Neural cell (in vitro differentiated cells): ENCODE measurements around the gene PTHLH. TPM values are rescaled to one million over a fixed set of nuclear protein-coding genes. Genes with fewer than 3 reads are reported as not detected.

Source experiments
- H2AFZ ChIP-seq: fragments of 200-600, 300-800 bp; sonication (generic), shearing (Covaris generic); 2 replicates; pipeline ENCODE4 v1.6.0; 2014; ENCODE audit warnings: low read depth, mild to moderate bottlenecking, antibody characterized with exemption, low read length, moderate library complexity
- H3F3A ChIP-seq: fragments of 200-600 bp; shearing (Covaris generic); 2 replicates; pipeline ENCODE4 v1.6.1; 2016; ENCODE audit warnings: mild to moderate bottlenecking, moderate library complexity, mixed read lengths, antibody characterized with exemption, low read length; ENCODE audit not compliant: insufficient read depth, poor library complexity, severe bottlenecking
- H3K27ac ChIP-seq: fragments of 200-600, 300-800 bp; sonication (generic), shearing (Covaris generic); 2 replicates; pipeline ENCODE4 v1.5.1; 2014; ENCODE audit warnings: mild to moderate bottlenecking, low read length, moderate library complexity
- H3K27me3 ChIP-seq: fragments of 300-800, 200-600 bp; sonication (generic), shearing (Covaris generic); 2 replicates; pipeline ENCODE4 v1.6.0; 2014; ENCODE audit warnings: mild to moderate bottlenecking, low read depth, low read length, moderate library complexity; ENCODE audit not compliant: insufficient read depth
- H3K36me3 ChIP-seq: fragments of 300-800, 200-600 bp; sonication (generic), shearing (Covaris generic); 2 replicates; pipeline ENCODE4 v1.5.1; 2014; ENCODE audit warnings: mild to moderate bottlenecking, antibody characterized with exemption, low read length, moderate library complexity; ENCODE audit not compliant: insufficient read depth
- H3K4me2 ChIP-seq: fragments of 300-800, 200-600 bp; sonication (generic), shearing (Covaris generic); 2 replicates; pipeline ENCODE4 v1.6.0; 2014; ENCODE audit warnings: mild to moderate bottlenecking, low read length
- H3K4me3 ChIP-seq: fragments of 300-800, 200-600 bp; sonication (generic), shearing (Covaris generic); 2 replicates; pipeline ENCODE4 v1.5.1; 2014; ENCODE audit warnings: mild to moderate bottlenecking, low read length, moderate library complexity
- H3K79me2 ChIP-seq: fragments of 200-600 bp; shearing (Covaris generic); replicated peaks from 2 replicates; pipeline ENCODE4 v1.6.0; 2014; ENCODE audit warnings: mild to moderate bottlenecking, low read length, moderate library complexity; ENCODE audit not compliant: insufficient read depth
- H3K9ac ChIP-seq: fragments of 300-800, 200-600 bp; sonication (generic), shearing (Covaris generic); 2 replicates; pipeline ENCODE4 v1.6.1; 2016; ENCODE audit warnings: mild to moderate bottlenecking, low read length, mixed read lengths
- H3K9me2 ChIP-seq: fragments of 200-600 bp; shearing (Covaris generic); 2 replicates; pipeline ENCODE4 v1.6.1; 2016; ENCODE audit warnings: mild to moderate bottlenecking, low read length, mixed read lengths; ENCODE audit not compliant: insufficient read depth
- H3K9me3 ChIP-seq: fragments of 200-600, 300-800 bp; sonication (generic), shearing (Covaris generic); 2 replicates; pipeline ENCODE4 v1.6.1; 2016; ENCODE audit warnings: mild to moderate bottlenecking, mixed run types, low read length, moderate library complexity, mixed read lengths
- H4K20me1 ChIP-seq: fragments of 200-600 bp; shearing (Covaris generic); 2 replicates; pipeline ENCODE4 v1.6.1; 2016; ENCODE audit warnings: mild to moderate bottlenecking, mixed run types; ENCODE audit not compliant: insufficient read depth
- CTCF ChIP-seq: fragments of 450-650 bp; IDR thresholded peaks from 2 replicates; pipeline ENCODE4 v1.5.1; 2014; ENCODE audit warnings: antibody characterized with exemption, mild to moderate bottlenecking, moderate library complexity; ENCODE audit not compliant: poor library complexity, severe bottlenecking
- EP300 ChIP-seq: fragments of 450-650 bp; conservative IDR thresholded peaks from 2 replicates; pipeline ENCODE4 v1.6.1; 2014; ENCODE audit warnings: antibody characterized with exemption, mild to moderate bottlenecking, moderate library complexity; ENCODE audit not compliant: poor library complexity, severe bottlenecking
- EZH2 ChIP-seq: fragments of 200-600, 300-800 bp; shearing (Covaris generic), sonication (generic); IDR thresholded peaks from 2 replicates; pipeline ENCODE4 v1.6.1; 2014; ENCODE audit warnings: antibody characterized with exemption, low read length, borderline replicate concordance, mild to moderate bottlenecking; ENCODE audit not compliant: insufficient read depth, poor library complexity, severe bottlenecking
- MXI1 ChIP-seq: fragments of 450-650 bp; conservative IDR thresholded peaks from 2 replicates; pipeline ENCODE4 v1.6.1; 2014; ENCODE audit warnings: antibody characterized with exemption, mild to moderate bottlenecking; ENCODE audit not compliant: poor library complexity, severe bottlenecking
- POLR2AphosphoS5 ChIP-seq: IDR thresholded peaks from 2 replicates; pipeline ENCODE4 v1.6.1; 2012
- RAD21 ChIP-seq: fragments of 450-650 bp; conservative IDR thresholded peaks from 2 replicates; pipeline ENCODE4 v1.6.1; 2014; ENCODE audit warnings: antibody characterized with exemption, mild to moderate bottlenecking, moderate library complexity
- REST ChIP-seq: IDR thresholded peaks from 2 replicates; pipeline ENCODE4 v1.6.1; 2012; ENCODE audit warnings: borderline replicate concordance
- SMC3 ChIP-seq: fragments of 450-650 bp; conservative IDR thresholded peaks from 2 replicates; pipeline ENCODE4 v1.6.1; 2014; ENCODE audit warnings: antibody characterized with exemption, mild to moderate bottlenecking, moderate library complexity; ENCODE audit not compliant: poor library complexity
- TAF1 ChIP-seq: IDR thresholded peaks from 2 replicates; pipeline ENCODE4 v1.6.1; 2012; ENCODE audit warnings: low read depth
- polyA plus RNA-seq: library from polyadenylated mRNA; depleted of rRNA; stranded (reverse); fragments of >200 nt; gene quantifications from 2 replicates; pipeline ENCODE4 v1.2.3, GENCODE V29; 2014

The PTHLH gene
- polyA plus RNA-seq, 1 donor from 2014 or later, result 0.22 TPM

- no peak overlapping the region for H3K4me3 ChIP-seq
- no peaks in the 10 kb centered on the region for H3K36me3 ChIP-seq
- H3K9me2 ChIP-seq, result no peaks in the 10 kb centered on the region
- no peaks in the 10 kb centered on the region for H3K9me3 ChIP-seq
- H3K27ac ChIP-seq, result no peak overlapping the region
- TF ChIP-seq POLR2AphosphoS5 (no peak), SMC3 (no peak), MXI1 (no peak), EP300 (no peak), REST (no peak), TAF1 (no peak), EZH2 (no peak), RAD21 (no peak), CTCF (no peak)
- H4K20me1 ChIP-seq, result no peaks in the 10 kb centered on the region
- H3K79me2 ChIP-seq, result no peaks in the 10 kb centered on the region
- H2AFZ ChIP-seq, result no peak overlapping the region
- H3K9ac ChIP-seq, result no peak overlapping the region
- H3K4me2 ChIP-seq, result no peak overlapping the region
- no peaks in the 10 kb centered on the region for H3F3A ChIP-seq
- no peaks in the 10 kb centered on the region for H3K27me3 ChIP-seq
These were observed 41.7 kb upstream of the PTHLH start for GRCh38 chr12:28014196-28014595.

GRCh38 chr12:28012333-28012918 lies 39.9 kb upstream of the PTHLH start:
- H3K9ac ChIP-seq, result no peak overlapping the region
- TF ChIP-seq CTCF (no peak), MXI1 (no peak), REST (no peak), EZH2 (no peak), EP300 (no peak), POLR2AphosphoS5 (no peak), TAF1 (no peak), RAD21 (no peak), SMC3 (no peak)
- H3K27me3 ChIP-seq, result no peaks in the 10 kb centered on the region
- H3K27ac ChIP-seq, result no peak overlapping the region
- H3K4me2 ChIP-seq, result no peak overlapping the region
- no peaks in the 10 kb centered on the region for H3K9me3 ChIP-seq
- H3K9me2 ChIP-seq, result no peaks in the 10 kb centered on the region
- H3F3A ChIP-seq, result no peaks in the 10 kb centered on the region
- no peaks in the 10 kb centered on the region for H3K79me2 ChIP-seq
- no peak overlapping the region for H2AFZ ChIP-seq
- no peak overlapping the region for H3K4me3 ChIP-seq
- no peaks in the 10 kb centered on the region for H3K36me3 ChIP-seq
- no peaks in the 10 kb centered on the region for H4K20me1 ChIP-seq
